Superior temporal gyrus (tissue), 1 donor: ENCODE data around the gene NDST1.

Source experiments
- DNase-seq: peaks from one replicate; pipeline ENCODE4 v3.0.0-alpha.2; 2016; ENCODE audit errors: extremely low spot score

The NDST1 gene

GRCh38 chr5:150606476-150606875, 98.5 kb downstream of the NDST1 start:
- no peak for DNase-seq

GRCh38 chr5:150607105-150607504, 99.2 kb downstream of the NDST1 start:
- no peak for DNase-seq
